ENCODE data around the gene FAM120A.

- TF ChIP-seq, protein P1, sequence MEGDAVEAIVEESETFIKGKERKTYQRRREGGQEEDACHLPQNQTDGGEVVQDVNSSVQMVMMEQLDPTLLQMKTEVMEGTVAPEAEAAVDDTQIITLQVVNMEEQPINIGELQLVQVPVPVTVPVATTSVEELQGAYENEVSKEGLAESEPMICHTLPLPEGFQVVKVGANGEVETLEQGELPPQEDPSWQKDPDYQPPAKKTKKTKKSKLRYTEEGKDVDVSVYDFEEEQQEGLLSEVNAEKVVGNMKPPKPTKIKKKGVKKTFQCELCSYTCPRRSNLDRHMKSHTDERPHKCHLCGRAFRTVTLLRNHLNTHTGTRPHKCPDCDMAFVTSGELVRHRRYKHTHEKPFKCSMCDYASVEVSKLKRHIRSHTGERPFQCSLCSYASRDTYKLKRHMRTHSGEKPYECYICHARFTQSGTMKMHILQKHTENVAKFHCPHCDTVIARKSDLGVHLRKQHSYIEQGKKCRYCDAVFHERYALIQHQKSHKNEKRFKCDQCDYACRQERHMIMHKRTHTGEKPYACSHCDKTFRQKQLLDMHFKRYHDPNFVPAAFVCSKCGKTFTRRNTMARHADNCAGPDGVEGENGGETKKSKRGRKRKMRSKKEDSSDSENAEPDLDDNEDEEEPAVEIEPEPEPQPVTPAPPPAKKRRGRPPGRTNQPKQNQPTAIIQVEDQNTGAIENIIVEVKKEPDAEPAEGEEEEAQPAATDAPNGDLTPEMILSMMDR (conservative IDR thresholded peaks at IDR 0.05; ENCODE audit: low read depth, low read length), result no peak
- TF ChIP-seq EZH2phosphoT487 (IDR thresholded peaks at IDR 0.05; ENCODE audit: borderline replicate concordance, low read length) (no peak), EZH2 (IDR thresholded peaks at IDR 0.05; ENCODE audit: low read length, unreplicated experiment) (no peak)
These were observed 163.5 kb downstream of the FAM120A start for GRCh38 chr9:93614830-93615468.

Data from PC-3 (cell line).